NCI-H2196 (cell line): ENCODE measurements around the gene NEURL2.
"Not testable (repeated sequence)": the region's sequence is repeated elsewhere in the genome, so short reads cannot be mapped to it uniquely, and the experiment has no call there.

Experiments used
- DNase-seq: peaks from one replicate; lab custom pipeline; 2025; ENCODE audit not compliant: unreplicated experiment; lab: John Stamatoyannopoulos, UW

NEURL2 gene, protein sequence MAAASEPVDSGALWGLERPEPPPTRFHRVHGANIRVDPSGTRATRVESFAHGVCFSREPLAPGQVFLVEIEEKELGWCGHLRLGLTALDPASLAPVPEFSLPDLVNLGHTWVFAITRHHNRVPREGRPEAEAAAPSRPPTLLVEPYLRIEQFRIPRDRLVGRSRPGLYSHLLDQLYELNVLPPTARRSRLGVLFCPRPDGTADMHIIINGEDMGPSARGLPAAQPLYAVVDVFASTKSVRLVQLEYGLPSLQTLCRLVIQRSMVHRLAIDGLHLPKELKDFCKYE

DNA sequence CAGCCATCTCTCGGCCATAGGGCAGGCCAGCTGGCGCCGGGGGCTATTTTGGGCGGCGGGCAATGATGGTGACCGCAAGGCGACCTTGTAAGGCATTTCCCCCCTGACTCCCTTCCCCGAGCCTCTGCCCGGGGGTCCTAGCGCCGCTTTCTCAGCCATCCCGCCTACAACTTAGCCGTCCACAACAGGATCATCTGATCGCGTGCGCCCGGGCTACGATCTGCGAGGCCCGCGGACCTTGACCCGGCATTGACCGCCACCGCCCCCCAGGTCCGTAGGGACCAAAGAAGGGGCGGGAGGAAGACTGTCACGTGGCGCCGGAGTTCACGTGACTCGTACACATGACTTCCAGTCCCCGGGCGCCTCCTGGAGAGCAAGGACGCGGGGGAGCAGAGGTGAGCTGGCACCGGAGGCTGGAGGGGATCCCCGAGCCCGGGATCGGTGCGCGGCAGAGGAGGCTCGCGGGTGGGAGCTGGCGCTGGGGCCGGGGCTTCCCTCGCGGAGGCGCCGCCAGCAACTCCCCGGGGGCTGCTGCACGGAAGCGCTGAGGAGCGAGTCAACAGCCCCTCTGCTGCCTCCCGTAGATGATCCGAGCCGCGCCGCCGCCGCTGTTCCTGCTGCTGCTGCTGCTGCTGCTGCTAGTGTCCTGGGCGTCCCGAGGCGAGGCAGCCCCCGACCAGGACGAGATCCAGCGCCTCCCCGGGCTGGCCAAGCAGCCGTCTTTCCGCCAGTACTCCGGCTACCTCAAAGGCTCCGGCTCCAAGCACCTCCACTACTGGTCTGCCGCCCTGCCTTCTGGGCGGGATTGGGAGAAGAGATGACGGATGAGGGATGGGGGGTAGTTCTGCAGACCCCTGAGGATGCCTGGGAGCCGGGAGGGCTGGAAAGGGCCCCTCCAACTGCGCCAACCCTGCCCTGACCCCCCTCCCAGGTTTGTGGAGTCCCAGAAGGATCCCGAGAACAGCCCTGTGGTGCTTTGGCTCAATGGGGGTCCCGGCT lies at the start of gene NEURL2, which contains the start of gene CTSA:
Gene NEURL2, minus strand, starts transcription at position 224 of the 999 bp plus-strand sequence. Its CDS starts 217 bp downstream, at position 7.
Gene CTSA, plus strand, starts transcription at position 351 of the 999 bp plus-strand sequence. Its CDS starts 234 bp downstream, at position 585.
- peak; percentile 85 for DNase-seq

DNA sequence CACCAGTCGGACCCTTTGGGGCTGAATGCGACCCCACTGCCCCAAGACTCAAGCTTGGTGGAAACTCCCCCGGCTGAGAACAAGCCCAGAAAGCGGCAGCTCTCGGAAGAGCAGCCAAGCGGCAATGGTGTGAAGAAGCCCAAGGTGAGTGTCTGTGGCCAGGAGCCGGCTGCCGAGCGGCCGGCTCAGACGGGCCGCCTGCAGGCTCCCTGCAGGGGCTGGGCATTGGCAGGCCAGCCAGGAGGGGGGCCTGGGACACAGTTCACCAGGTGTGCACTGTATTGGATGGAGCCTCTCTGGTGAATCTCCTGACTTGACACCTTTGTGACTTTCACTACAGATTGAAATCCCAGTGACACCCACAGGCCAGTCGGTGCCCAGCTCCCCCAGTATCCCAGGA lies 49.5 kb upstream of the NEURL2 start:
- DNase-seq, result no peak

DNA sequence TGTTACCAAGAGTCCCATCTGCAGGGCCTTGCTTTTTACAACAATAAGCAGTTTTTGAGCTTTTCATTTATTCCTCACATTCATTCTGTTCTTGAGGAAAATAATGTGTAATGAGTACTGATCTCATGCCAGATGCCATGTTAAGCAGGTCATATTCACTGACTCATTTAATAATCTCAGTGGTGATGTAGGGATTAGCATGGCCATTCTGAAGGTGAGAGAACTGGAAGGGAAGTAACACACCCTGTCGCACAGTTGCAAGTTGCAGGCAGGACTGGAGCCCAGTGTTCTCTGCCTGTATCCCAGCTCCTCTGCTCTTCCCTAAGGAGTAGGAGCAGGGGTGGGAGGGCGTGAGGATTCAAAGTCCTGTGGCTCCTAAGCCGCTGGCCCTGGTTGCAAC lies 49.0 kb upstream of the NEURL2 start:
- DNase-seq, result no peak

DNA sequence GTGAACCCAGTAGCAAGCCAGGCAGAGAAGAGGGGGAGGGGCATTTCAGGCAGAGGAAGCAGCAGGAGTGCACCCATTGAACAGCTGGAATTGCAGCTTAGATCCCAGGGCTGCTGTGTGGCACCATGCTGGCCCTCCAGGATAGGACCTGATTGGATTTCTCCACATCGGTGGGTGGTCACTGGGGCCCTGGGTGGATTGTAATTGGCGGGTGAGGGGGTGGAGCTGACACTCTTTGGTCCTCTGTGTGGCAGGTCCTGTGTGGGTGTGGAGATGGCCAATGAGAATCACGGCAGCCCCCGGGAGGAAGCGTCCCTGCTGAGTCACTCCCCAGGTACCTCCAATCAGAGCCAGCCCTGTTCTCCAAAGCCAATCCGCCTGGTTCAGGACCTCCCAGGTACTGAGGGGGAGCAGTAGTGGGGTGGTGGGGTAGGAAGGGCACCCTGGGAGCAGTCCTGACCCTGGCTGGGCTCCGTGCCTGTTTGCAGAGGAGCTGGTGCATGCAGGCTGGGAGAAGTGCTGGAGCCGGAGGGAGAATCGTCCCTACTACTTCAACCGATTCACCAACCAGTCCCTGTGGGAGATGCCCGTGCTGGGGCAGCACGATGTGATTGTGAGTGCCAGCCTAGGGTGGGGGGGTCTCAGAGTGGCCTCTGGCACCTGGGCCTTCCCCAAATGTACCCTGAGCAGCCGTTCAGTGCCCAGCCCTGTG lies 47.9 kb upstream of the NEURL2 start:
- DNase-seq, result no peak

DNA sequence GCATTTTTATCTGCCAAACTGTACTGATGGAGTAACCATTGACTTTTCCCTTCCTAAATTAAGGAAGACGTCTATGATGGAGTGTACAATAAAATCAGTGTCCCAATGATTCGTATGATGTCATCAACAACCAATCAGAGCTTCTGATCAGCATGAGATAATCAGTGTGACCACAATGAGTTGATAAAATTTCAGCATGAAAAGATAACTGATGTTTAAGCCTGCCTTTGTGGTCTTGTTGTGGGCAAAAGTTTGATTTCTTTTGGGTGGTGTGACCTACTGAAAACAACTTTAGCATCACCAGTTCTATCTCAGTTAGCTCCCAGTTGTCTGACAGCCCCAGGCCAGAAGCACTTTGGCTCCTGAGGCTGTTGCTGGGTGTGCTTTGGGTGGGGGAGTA lies 46.8 kb upstream of the NEURL2 start:
- no peak for DNase-seq

DNA sequence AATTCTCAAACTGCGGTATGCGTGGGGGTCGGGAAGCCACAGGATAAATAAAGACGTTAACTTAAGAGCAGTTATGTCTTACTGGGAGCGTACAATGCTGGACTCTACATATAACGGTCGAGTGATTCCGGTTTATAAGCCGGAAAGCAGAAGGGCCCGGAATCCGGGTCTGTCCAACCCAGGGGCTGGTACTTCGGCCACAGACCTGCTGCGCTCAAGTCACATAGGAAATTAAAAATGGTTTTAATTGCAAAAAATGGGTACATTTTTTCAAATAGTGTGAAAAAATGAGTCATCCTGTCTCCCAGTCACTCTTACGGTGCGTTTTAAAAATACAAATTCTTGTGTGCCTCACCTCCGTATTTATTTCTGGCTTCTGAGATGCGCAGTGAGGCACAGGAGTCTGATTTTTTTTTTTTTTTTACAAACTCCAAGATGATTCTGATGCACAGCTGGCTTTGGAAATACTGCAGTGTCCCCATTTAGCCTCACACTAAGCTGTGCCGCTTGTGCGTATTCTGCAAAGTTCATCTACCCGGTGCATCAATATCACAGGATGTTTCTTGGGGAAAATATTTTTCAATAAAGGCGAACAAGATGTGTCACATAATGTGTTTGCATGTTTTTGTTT lies 44.5 kb upstream of the NEURL2 start:
- DNase-seq, result no peak

DNA sequence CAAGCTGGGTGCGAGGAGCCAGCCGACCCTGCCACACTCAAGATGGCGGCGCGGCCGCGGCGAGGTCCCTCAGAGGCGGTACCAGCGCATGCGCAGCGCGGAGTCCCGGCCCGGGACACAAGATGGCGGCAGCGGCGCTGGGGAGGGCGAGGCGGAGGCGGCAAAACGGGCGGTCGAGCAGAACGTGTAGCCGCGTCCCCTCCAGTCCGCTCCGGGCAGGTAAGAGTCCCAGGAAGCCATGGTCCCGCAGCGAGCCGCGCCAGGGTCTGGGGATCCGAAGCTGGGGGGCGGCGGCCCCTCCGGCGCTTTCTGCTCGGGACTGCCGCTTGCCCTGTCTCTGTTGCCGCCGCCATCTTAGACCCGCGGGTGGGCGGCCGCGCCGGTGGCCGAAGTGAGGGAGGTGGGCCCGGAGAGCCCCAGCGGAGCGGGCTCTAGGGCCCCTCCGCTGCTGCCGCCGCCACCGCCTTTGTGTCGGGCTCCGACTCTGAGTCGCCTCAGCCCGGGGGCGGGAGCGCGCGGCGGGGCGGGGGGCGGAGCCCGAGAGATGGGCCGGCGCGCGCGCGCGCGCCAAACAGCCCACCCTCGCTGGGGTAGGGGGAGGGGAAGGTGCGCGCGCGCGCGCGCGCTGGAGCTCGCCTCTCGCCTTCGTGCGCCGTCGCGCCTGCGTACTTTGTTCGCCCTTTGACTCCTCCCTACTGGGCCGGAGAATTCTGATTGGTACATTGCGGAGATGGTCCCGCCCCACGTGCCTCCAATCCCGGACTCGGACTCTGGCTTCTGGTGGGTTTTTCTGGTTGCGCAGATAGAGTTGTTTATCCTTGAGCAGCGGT lies 43.8 kb upstream of the NEURL2 start, which contains the start of gene PCIF1:
Gene PCIF1, plus strand, starts transcription at position 98 of the 830 bp plus-strand sequence. CDS start 4,317 bp downstream, outside the sequence.
- peak; percentile 99 for DNase-seq

DNA sequence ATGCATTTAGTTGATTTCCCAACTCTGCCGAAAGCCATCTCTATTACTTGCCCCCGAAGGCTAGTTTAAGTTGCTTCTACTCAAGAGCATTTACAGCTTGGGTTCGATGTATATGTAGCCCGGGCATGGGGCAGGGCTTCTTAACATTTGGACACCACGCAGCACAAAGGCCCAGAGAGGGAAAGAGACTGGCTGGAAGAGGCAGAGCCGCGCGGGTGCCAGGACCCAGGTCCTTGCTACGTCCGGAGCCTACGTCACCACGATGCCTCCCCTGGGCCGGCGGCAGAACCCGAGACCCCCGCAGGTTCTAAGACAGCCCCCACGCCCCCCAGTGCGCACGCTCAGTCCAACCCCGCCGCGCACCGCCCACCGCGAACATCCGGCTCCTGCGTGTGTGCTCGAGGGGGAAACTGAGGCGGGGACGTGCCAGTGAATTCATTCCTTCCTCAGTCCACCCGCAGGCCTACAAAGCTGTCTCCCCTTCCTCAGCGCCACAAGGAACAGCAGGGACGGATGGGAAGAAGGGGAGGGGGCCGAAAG lies 43.1 kb upstream of the NEURL2 start:
- peak; percentile 60 for DNase-seq

DNA sequence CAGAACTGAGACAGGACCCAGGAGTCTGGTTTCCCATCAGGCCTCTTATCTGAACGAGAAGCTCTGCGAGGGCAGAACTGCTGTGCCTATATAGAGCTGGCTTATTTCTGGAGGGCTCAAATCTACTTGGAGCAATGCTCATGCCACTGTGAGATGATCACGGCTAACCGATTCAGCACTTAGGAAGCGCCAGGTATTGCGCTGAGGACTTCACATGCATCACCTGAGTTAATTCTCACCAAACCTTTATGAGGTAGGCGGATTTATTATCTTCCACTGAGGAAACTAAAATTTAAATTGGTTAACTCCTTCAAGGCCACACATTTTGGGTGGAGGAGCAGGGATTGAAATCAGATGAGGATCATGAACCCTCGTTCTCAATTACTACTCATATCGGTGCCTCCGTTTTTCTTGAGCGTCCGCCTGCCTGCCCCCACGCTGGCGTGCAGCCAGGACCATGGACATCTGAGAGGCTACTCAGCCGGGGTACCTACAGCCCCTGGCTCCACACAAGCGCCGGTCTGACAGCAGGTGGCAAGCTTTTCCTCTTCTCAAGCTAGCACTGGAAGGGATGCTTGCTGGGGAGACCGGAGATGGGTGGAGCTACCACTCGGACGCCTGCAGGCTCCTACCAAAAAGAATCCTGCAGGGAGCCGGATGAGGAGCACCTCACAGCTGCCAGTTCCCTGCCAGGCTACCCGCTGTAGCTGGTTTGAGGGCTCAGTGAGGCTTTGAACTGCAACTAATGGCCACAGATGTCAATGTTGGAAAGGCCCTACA lies 42.4 kb upstream of the NEURL2 start:
- DNase-seq, result peak; percentile 86

DNA sequence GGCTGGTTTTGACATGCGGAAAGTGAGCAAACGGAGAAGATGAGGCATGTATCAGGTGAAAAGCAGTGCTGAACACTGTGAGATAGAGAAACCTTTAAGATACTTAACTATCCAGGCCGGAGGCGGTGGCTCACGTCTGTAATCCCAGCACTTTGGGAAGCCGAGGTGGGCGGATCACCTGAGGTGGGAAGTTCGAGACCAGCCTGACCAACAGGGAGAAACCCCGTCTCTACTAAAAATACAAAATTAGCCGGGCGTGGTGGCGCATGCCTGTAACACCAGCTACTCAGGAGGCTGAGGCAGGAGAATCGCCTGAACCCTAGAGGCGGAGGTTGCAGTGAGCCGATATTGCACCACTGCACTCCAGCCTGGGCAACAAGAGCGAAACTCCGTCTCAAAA lies 40.7 kb upstream of the NEURL2 start:
- DNase-seq, result not testable (repeated sequence)

DNA sequence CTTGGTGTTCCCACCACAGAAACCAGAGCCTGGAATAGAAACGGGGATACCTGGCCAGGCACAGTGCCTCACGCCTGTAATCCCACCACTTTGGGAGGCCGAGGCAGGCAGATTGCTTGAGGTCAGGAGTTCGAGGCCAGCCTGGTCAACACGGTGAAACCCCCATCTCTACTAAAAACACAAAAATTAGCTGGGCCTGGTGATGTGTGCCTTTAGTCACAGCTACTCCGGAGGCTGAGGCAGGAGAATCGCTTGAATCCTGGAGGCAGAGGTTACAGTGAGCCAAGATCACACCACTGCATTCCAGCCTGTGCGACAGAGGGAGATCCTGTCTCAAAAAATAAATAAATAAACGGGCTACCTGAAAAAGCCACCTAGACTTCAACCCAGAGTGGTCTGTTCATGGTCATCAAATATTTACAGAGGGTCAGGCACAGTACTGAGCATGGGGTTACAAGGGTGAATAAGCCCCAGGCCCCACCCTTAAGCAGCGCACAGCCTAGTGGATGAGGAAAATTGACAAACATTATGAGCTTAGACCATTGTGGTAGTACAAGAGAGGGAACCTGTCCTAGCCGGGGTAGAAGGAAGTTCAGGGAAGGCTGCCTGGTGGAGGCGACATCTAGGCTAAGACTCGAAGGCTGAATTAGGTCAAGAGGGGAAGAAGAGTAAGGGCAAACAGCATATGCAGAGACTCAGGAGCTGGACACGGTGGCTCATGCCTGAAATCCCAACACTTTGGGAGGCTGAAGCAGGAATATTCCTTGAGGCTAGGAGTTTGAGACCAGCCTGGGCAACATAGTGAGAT lies 36.3 kb upstream of the NEURL2 start:
- DNase-seq, result no peak

DNA sequence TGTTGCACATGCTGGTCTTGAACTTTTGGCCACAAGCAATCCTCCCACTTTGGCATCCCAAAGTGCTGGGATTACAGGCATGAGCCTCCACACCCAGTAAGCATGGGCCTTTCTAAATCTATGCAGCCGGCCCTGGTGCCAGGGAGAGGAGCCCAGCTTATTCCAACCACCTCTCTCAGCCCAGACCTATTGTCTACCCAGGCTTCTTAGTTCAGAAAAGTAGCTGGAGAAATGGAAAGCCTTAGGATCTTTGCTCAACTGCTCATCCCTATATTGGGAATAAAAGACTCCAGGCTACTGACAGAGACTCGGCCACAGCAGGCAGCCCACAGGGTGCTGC lies 35.7 kb upstream of the NEURL2 start:
- DNase-seq, result no peak

DNA sequence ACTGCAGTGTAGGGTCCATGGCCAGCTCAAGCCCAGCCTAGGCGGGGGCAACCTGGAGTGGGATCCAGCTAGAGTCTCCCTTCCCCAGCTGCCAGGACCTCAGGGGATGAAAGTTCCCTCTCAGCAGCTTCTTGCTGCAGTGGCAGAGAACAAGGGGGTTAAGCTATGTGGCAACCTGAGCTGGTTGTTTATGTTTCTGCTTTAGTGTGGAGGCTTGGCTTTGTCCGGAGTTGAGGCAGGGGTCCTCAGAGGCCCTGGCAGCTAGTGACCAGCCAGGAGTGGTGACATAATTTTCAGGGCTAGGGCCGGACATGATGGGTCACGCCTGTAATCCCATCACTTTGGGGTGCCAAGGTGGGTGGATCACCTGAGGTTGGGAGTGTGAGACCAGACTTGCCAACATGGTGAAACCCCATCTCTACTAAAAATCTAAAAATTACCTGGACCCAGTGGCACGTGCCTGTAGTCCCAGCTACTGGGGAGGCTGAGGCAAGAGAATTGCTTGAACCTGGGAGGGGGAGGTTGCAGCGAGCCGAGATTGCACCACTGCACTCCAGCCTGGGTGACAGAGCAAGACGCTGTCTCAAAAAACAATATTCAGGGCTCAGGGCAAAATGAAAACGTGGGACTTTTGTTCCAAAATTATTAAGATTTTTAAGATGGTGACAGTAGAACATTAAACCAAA lies 35.0 kb upstream of the NEURL2 start:
- DNase-seq, result no peak

DNA sequence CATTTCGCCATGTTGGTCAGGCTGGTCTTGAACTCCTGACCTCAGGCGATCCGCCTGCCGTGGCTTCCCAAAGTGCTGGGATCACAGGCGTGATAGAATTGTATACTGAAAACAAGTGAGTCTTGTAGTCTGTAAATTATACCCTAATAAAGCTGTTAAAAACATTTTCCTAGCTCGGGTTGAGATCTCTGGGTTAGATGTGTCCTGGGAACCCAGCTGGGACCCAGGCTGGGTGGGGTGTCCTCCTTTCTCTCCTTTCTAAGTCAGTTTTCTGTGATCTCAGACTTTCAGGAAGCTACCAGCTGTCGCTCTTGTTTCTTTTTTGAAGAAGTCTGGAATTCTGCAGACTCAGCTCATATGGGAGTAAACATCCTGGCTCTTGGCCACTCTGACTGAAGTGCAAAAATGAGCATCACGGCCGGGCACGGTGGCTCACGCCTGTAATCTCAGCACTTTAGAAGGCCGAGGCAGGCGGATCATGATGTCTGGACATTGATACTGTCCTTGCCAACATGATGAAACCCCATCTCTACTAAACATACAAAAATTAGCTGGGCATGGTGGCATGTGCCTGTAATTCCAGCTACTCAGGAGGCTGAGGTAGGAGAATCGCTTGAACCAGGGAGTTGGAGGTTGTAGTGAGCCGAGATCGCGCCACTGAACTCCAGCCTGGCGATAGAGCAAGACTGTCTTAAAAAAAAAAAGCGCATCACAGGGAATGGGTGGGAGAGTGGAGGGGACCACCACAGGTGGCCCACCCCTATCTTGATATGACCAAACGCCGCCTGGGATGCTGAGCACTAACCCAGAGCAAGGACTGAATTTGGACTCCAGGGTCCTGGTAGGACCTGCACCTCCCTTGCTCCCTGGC lies 33.6 kb upstream of the NEURL2 start:
- peak; percentile 12 for DNase-seq

DNA sequence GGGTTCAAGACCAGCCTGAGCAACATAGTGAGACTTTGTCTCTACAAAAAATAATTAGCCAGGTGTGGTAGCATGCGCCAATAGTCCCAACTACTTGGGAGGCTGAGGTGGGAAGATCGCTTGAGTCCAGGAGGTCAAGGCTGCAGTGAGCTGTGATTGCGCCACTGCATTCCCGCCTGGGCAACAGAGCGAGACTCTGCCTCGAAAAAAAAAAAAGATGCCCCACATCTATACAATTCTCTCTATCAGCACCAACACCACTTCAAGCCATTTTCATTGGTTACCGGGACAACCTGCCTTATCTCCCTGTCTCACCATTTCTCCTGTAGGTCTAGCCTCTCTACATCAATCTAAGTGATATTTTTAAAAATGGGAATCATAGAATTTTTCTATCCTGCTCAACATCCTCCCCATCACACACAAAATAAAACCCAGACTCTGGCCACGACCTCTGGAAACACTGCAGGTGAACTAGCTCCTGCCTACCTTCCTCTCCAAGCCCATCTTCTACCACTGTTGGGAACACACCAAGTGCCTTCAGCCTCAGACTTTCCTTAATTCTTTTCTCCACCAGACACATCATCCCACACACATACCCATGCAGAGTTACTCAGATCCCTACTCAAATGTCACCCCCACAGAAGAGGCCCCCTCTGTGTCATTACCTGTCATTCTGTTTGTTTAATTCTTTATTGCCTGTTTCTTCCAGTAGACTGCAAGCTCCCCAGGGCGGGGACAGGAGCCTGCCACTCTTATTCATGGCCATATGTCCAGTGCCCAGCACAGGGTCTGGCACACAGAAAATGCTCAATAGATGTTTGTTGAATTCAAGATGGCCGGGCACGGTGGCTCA lies 30.6 kb upstream of the NEURL2 start:
- no peak for DNase-seq
